IPS DF 6.9 (cell line): Measurements from ENCODE around the gene WDFY2.

Experiments used
- DNase-seq: peaks from one replicate; pipeline ENCODE4 v3.0.0-alpha.2; 2013; ENCODE audit warnings: low read depth, low spot score
- H3K27ac ChIP-seq: one replicate; pipeline ENCODE4 v1.5.1; 2013; ENCODE audit warnings: low read length, control low read depth
- H3K27me3 ChIP-seq: 2 replicates; pipeline ENCODE4 v1.6.1; 2013; ENCODE audit warnings: mild to moderate bottlenecking, low read length; ENCODE audit not compliant: control insufficient read depth, insufficient read depth
- H3K36me3 ChIP-seq: 2 replicates; pipeline ENCODE4 v1.6.1; 2013; ENCODE audit warnings: low read length; ENCODE audit not compliant: control insufficient read depth, insufficient read depth
- H3K4me1 ChIP-seq: 2 replicates; pipeline ENCODE4 v1.6.1; 2013; ENCODE audit warnings: low read length; ENCODE audit not compliant: control insufficient read depth, insufficient read depth
- H3K4me3 ChIP-seq: 2 replicates; pipeline ENCODE4 v1.5.1; 2013; ENCODE audit warnings: mild to moderate bottlenecking, low read length
- H3K9me3 ChIP-seq: 2 replicates; pipeline ENCODE4 v1.6.1; 2013; ENCODE audit warnings: low read length, inconsistent platforms; ENCODE audit not compliant: control insufficient read depth, insufficient read depth
- WGBS: extraction: QIAGEN DNeasy Blood & Tissue Kit; methylation state at CpG from one replicate; pipeline ENCODE4 v1.1.7; 2013; ENCODE audit warnings: mixed read lengths, missing lambda C conversion rate; ENCODE audit not compliant: insufficient read length, insufficient coverage; 5-methylcytosine and 5-hydroxymethylcytosine counted together

WDFY2 gene

GRCh38 chr13:51600703-51601102, 16.4 kb downstream of the WDFY2 start:
- DNase-seq, result no peak

GRCh38 chr13:51601601-51602565, 17.6 kb downstream of the WDFY2 start:
- Histone ChIP-seq H3K4me3 (no peak overlapping the region), H3K27me3 (no peaks in the 10 kb centered on the region), H3K4me1 (no peaks in the 10 kb centered on the region), H3K9me3 (no peaks in the 10 kb centered on the region), H3K27ac (no peak overlapping the region), H3K36me3 (no peaks in the 10 kb centered on the region)
- no peak for DNase-seq
- WGBS, result no CpG with 5 or more reads among the region's 8 CpGs

More at GRCh38 chr13:51600703-51601102, 16.4 kb downstream of the WDFY2 start:
- WGBS, result no CpG with 5 or more reads among the region's 3 CpGs
- no peak overlapping the region for H3K27ac ChIP-seq
- H3K4me1 ChIP-seq, result peaks cover 1% of the 10 kb centered on the region; the same call in 1 of the 2 replicates
- no peak overlapping the region for H3K4me3 ChIP-seq
- H3K36me3 ChIP-seq, result no peaks in the 10 kb centered on the region
- no peaks in the 10 kb centered on the region for H3K27me3 ChIP-seq
- no peaks in the 10 kb centered on the region for H3K9me3 ChIP-seq

GRCh38 chr13:51603716-51604115, 19.5 kb downstream of the WDFY2 start:
- Histone ChIP-seq H3K9me3 (no peaks in the 10 kb centered on the region), H3K27ac (no peak overlapping the region), H3K4me3 (no peak overlapping the region), H3K4me1 (no peaks in the 10 kb centered on the region), H3K27me3 (no peaks in the 10 kb centered on the region), H3K36me3 (no peaks in the 10 kb centered on the region)
- no peak for DNase-seq
- no CpG with 5 or more reads among the region's 1 CpG for WGBS

- WGBS, result 100% methylated on average over 1 of the region's 4 CpGs
- Histone ChIP-seq H3K36me3 (no peaks in the 10 kb centered on the region), H3K9me3 (no peaks in the 10 kb centered on the region), H3K4me3 (no peak overlapping the region), H3K27me3 (no peaks in the 10 kb centered on the region), H3K4me1 (no peaks in the 10 kb centered on the region), H3K27ac (no peak overlapping the region)
- DNase-seq, result no peak
Measured at GRCh38 chr13:51605698-51606097, 21.4 kb downstream of the WDFY2 start.

- H3K4me3 ChIP-seq, result no peak overlapping the region
- no CpG with 5 or more reads among the region's 1 CpG for WGBS
- H3K27ac ChIP-seq, result no peak overlapping the region
Measured at GRCh38 chr13:51607165-51607564, 22.9 kb downstream of the WDFY2 start.

GRCh38 chr13:51608857-51609406, 24.7 kb downstream of the WDFY2 start:
- DNase-seq, result no peak
- Histone ChIP-seq H3K4me1 (0 out of 2 replicates have a peak, but pooled peaks cover 1% of the 10 kb centered on the region), H3K27ac (no peak overlapping the region), H3K9me3 (no peaks in the 10 kb centered on the region), H3K36me3 (no peaks in the 10 kb centered on the region), H3K4me3 (no peak overlapping the region), H3K27me3 (no peaks in the 10 kb centered on the region)
- WGBS, result no CpG with 5 or more reads among the region's 2 CpGs

More at GRCh38 chr13:51607165-51607564, 22.9 kb downstream of the WDFY2 start:
- Histone ChIP-seq H3K27me3 (no peaks in the 10 kb centered on the region), H3K9me3 (no peaks in the 10 kb centered on the region), H3K36me3 (no peaks in the 10 kb centered on the region), H3K4me1 (no peaks in the 10 kb centered on the region)
- no peak for DNase-seq

GRCh38 chr13:51612867-51613266, 28.6 kb downstream of the WDFY2 start:
- Histone ChIP-seq H3K9me3 (no peaks in the 10 kb centered on the region), H3K27me3 (no peaks in the 10 kb centered on the region), H3K4me3 (no peak overlapping the region), H3K4me1 (peaks cover 1% of the 10 kb centered on the region; the same call in 1 of the 2 replicates), H3K36me3 (no peaks in the 10 kb centered on the region), H3K27ac (no peak overlapping the region)
- DNase-seq, result no peak
- WGBS, result no CpG with 5 or more reads among the region's 3 CpGs

GRCh38 chr13:51613535-51613934, 29.3 kb downstream of the WDFY2 start:
- H3K27ac ChIP-seq, result no peak overlapping the region
- DNase-seq, result no peak
- H3K36me3 ChIP-seq, result no peaks in the 10 kb centered on the region
- H3K9me3 ChIP-seq, result no peaks in the 10 kb centered on the region
- no CpG with 5 or more reads among the region's 2 CpGs for WGBS
- no peaks in the 10 kb centered on the region for H3K27me3 ChIP-seq
- H3K4me1 ChIP-seq, result peaks cover 1% of the 10 kb centered on the region; the same call in 1 of the 2 replicates
- H3K4me3 ChIP-seq, result no peak overlapping the region

GRCh38 chr13:51614350-51614786, 30.1 kb downstream of the WDFY2 start:
- Histone ChIP-seq H3K4me3 (no peak overlapping the region), H3K9me3 (no peaks in the 10 kb centered on the region), H3K4me1 (peaks cover 1% of the 10 kb centered on the region; the same call in 1 of the 2 replicates), H3K36me3 (no peaks in the 10 kb centered on the region), H3K27ac (no peak overlapping the region), H3K27me3 (no peaks in the 10 kb centered on the region)
- no CpG with 5 or more reads among the region's 8 CpGs for whole genome bisulfite sequencing
- DNase-seq, result no peak

GRCh38 chr13:51618626-51619025, 34.4 kb downstream of the WDFY2 start:
- H3K27me3 ChIP-seq, result no peaks in the 10 kb centered on the region
- H3K4me3 ChIP-seq, result no peak overlapping the region
- no peak overlapping the region for H3K27ac ChIP-seq
- no CpG with 5 or more reads among the region's 1 CpG for WGBS
- no peaks in the 10 kb centered on the region for H3K9me3 ChIP-seq
- H3K36me3 ChIP-seq, result no peaks in the 10 kb centered on the region
- DNase-seq, result no peak
- peaks cover 3% of the 10 kb centered on the region; the same call in 1 of the 2 replicates for H3K4me1 ChIP-seq
